HepG2 (cell line): ENCODE measurements around the gene PDHA1. TPM values are rescaled to one million over a fixed set of nuclear protein-coding genes. Genes with fewer than 3 reads are reported as not detected.

Experiments used
- ATAC-seq: fragments of 200-7000 bp; cut with Tn5 transposase; 3 replicates; pipeline ENCODE4 v1.9.1; 2020; ENCODE audit warnings: mild to moderate bottlenecking, moderate library complexity
- BruUV-seq: library from RNA; stranded (reverse); fragments of 400-500 nt; replicated peaks from 2 replicates; lab custom pipeline; 2021; lab: Mats Ljungman, UMichigan
- CTCF ChIA-PET: fragments of 300-600 bp; formaldehyde crosslinking; extraction: SDS; loops from one replicate; lab custom pipeline; 2021; ENCODE audit warnings: low total read pairs, inconsistent platforms, low intra/inter-chr PET ratio; lab: Yijun Ruan, JAX
- POLR2A ChIA-PET: fragments of 350-600 bp; sonication (Branson Sonifier 250); formaldehyde crosslinking; loops from one replicate; lab custom pipeline; 2020; ENCODE audit warnings: antibody characterized with exemption, inconsistent platforms; lab: Yijun Ruan, JAX
- DNase-seq: peaks from one replicate; pipeline ENCODE4 v3.0.0-alpha.2; 2015; ENCODE audit warnings: low spot score
- FAIRE-seq: peaks from 3 replicates; lab custom pipeline; 2011; peaks lifted over from hg19 to GRCh38; lab: Jason Lieb, UNC
- H2AFZ ChIP-seq: one replicate; pipeline ENCODE4 v1.6.1; 2011; ENCODE audit warnings: low read length, inconsistent platforms
- H3K27ac ChIP-seq: fragments of 300-600 bp; 3 replicates; pipeline ENCODE4 v1.8.0; 2011; ENCODE audit warnings: mixed run types, mild to moderate bottlenecking, mixed read lengths, low read length, inconsistent platforms; ENCODE audit not compliant: insufficient read depth; ENCODE audit errors: extremely low read length
- H3K27me3 ChIP-seq, 2 experiments: fragments of 200-600 bp in 1 of 2; 2 replicates in 1 of 2; 3 replicates in 1 of 2; pipeline versions ENCODE4 v1.6.0 to v1.8.0; 2011; ENCODE audit warnings: low read length in 2 of 2, mild to moderate bottlenecking in 2 of 2, moderate library complexity in 2 of 2, inconsistent platforms in 1 of 2; ENCODE audit not compliant: insufficient read depth in 2 of 2, control insufficient read depth in 1 of 2
- H3K36me3 ChIP-seq, 2 experiments: fragments of 200-600 bp in 1 of 2; replicated peaks in 1 of 2; 2 replicates in 1 of 2; 3 replicates in 1 of 2; pipeline versions ENCODE4 v1.5.1 to v1.8.0; 2011; ENCODE audit warnings: low read length in 2 of 2, inconsistent platforms in 1 of 2; ENCODE audit not compliant: insufficient read depth in 2 of 2, control insufficient read depth in 1 of 2
- H3K4me1 ChIP-seq: 2 replicates; pipeline ENCODE4 v1.5.1; 2012; ENCODE audit warnings: low read length, inconsistent platforms; ENCODE audit not compliant: insufficient read depth
- H3K4me2 ChIP-seq: 2 replicates; pipeline ENCODE4 v1.6.0; 2011; ENCODE audit warnings: low read depth, low read length, inconsistent platforms
- H3K4me3 ChIP-seq, 3 experiments: fragments of 200-600 bp in 1 of 3; sonication (generic), shearing (Covaris generic) in 1 of 3; replicated peaks in 1 of 3; 2 replicates each; pipeline ENCODE4 v1.5.1; 2011 to 2016; ENCODE audit warnings: low read length in 3 of 3, inconsistent platforms in 2 of 3, low read depth in 2 of 3, mild to moderate bottlenecking in 2 of 3, control low read depth in 1 of 3, mixed read lengths in 1 of 3; ENCODE audit not compliant: insufficient read depth in 1 of 3
- H3K79me2 ChIP-seq: one replicate; pipeline ENCODE4 v1.6.1; 2011; ENCODE audit warnings: low read length, inconsistent platforms; ENCODE audit not compliant: insufficient read depth
- H3K9ac ChIP-seq: 2 replicates; pipeline ENCODE4 v1.6.0; 2011; ENCODE audit warnings: mild to moderate bottlenecking, low read depth, low read length, inconsistent platforms; ENCODE audit not compliant: insufficient read depth
- H3K9me3 ChIP-seq: 2 replicates; pipeline ENCODE4 v1.5.1; 2012; ENCODE audit warnings: mild to moderate bottlenecking, low read length
- H4K20me1 ChIP-seq: 2 replicates; pipeline ENCODE4 v1.6.0; 2011; ENCODE audit warnings: inconsistent platforms, mild to moderate bottlenecking, low read length, moderate library complexity; ENCODE audit not compliant: insufficient read depth
- ATAD3A ChIP-seq: sonication (generic); formaldehyde crosslinking; IDR thresholded peaks from 2 replicates; pipeline ENCODE4 v1.4.0; 2020; ENCODE audit warnings: missing genetic modification reagents
- BCL6 ChIP-seq: IDR thresholded peaks from 2 replicates; pipeline ENCODE4 v1.6.1; 2016; ENCODE audit warnings: missing genetic modification reagents, missing compliant biosample characterization
- GPN1 ChIP-seq: sonication (generic); formaldehyde crosslinking; IDR thresholded peaks from 2 replicates; pipeline ENCODE4 v1.5.1; 2020; ENCODE audit warnings: missing genetic modification reagents, borderline replicate concordance
- GTF3A ChIP-seq: sonication (generic); formaldehyde crosslinking; conservative IDR thresholded peaks from 2 replicates; pipeline ENCODE4 v1.4.0; 2020; ENCODE audit warnings: mild to moderate bottlenecking, missing genetic modification reagents
- SNRNP70 ChIP-seq: fragments of 200-400 bp; formaldehyde crosslinking; IDR thresholded peaks from 2 replicates; pipeline ENCODE4 v1.6.1; 2017; ENCODE audit warnings: mild to moderate bottlenecking, low read depth, low read length, moderate library complexity
- U2AF1 ChIP-seq: fragments of 200-400 bp; formaldehyde crosslinking; optimal IDR thresholded peaks from 2 replicates; pipeline ENCODE3; 2017; ENCODE audit warnings: mild to moderate bottlenecking, low read depth, low read length
- ZFP62 ChIP-seq: sonication (generic); formaldehyde crosslinking; IDR thresholded peaks from 2 replicates; pipeline ENCODE4 v1.4.0; 2020; ENCODE audit warnings: missing genetic modification reagents
- ZNF292 ChIP-seq: sonication (generic); formaldehyde crosslinking; IDR thresholded peaks from 2 replicates; pipeline ENCODE4 v1.8.1; 2022; ENCODE audit warnings: mild to moderate bottlenecking, low read depth, missing genetic modification reagents, borderline replicate concordance
- WGBS: methylation state at CpG from one replicate; pipeline ENCODE4 v1.1.6; 2017; ENCODE audit warnings: low lambda C conversion rate; 5-methylcytosine and 5-hydroxymethylcytosine counted together
- in situ Hi-C: cut with HindIII; loops from 2 replicates; pipeline ENCODE4 v1.10.0; 2017; ENCODE audit warnings: low pct_unique_long_range_greater_than_20kb; ENCODE audit not compliant: extremely low pct_ligation_motif_present
- intact Hi-C: fragments of 100-400 bp; cut with micrococcal nuclease; formaldehyde crosslinking; loops from one replicate; pipeline ENCODE4 v1.10.0; 2022; ENCODE audit not compliant: unreplicated experiment
- polyA plus RNA-seq, 8 experiments: library from polyadenylated mRNA; depleted of rRNA in 3 of 8; stranded (reverse) in 7 of 8; unstranded in 1 of 8; fragments of >200 nt; fragmentation: Illumina TruSeq in 4 of 8; extraction: Trizol in 4 of 8; gene quantifications; 2 replicates each; pipeline versions ENCODE4 v1.2.1 to v1.2.3, GENCODE V29; 2011 to 2016; ENCODE audit warnings: low read depth in 4 of 8, missing spikeins in 1 of 8, mixed read lengths in 1 of 8; ENCODE audit not compliant: insufficient read depth in 1 of 8
- total RNA-seq, 5 experiments: library from RNA; depleted of rRNA; stranded (reverse); fragments of >200 nt; fragmentation: Illumina TruSeq; extraction: Trizol; gene quantifications; 2 replicates each; pipeline ENCODE4 v1.2.3, GENCODE V29; 2016; ENCODE audit warnings: low read depth in 1 of 5
- TF ChIP-seq, protein P1 (sequence below): sonication (generic); formaldehyde crosslinking; IDR thresholded peaks from 2 replicates; pipeline ENCODE4 v1.4.0; 2020; ENCODE audit warnings: missing genetic modification reagents
- TF ChIP-seq, protein P2 (sequence below): sonication (generic); formaldehyde crosslinking; IDR thresholded peaks from 2 replicates; pipeline ENCODE4 v1.9.0; 2021; ENCODE audit warnings: missing genetic modification reagents, borderline replicate concordance
- TF ChIP-seq, protein P3 (sequence below): sonication (generic); formaldehyde crosslinking; IDR thresholded peaks from 2 replicates; pipeline ENCODE4 v1.8.0; 2022; ENCODE audit warnings: missing genetic modification reagents, low read depth, mild to moderate bottlenecking, borderline replicate concordance
- TF ChIP-seq, protein P4 (sequence below): sonication (generic); formaldehyde crosslinking; IDR thresholded peaks from 2 replicates; pipeline ENCODE4 v1.8.0; 2023; ENCODE audit warnings: mild to moderate bottlenecking, missing genetic modification reagents

Gene PDHA1
- total and polyA plus RNA-seq, 2 of the 13 experiments (the other 11 are each of a cell fraction or from before 2014, with no cell fraction given): 177 to 249 TPM

- ChIA-PET POLR2A (no interaction called here), CTCF (no interaction called here)
- Histone ChIP-seq H4K20me1 (no peaks in the 10 kb centered on the region), H3K27ac (no peak overlapping the region), H3K4me2 (no peak overlapping the region), H3K4me3 (no peak overlapping the region), H3K9me3 (no peaks in the 10 kb centered on the region), H3K36me3 (peaks cover 0 to 3% of the 10 kb centered on the region in 2 experiments; a peak in 1 of 5 replicates), H3K9ac (no peak overlapping the region), H3K27me3 (no peaks in the 10 kb centered on the region), H2AFZ (no peak overlapping the region), H3K79me2 (no peaks in the 10 kb centered on the region), H3K4me1 (no peaks in the 10 kb centered on the region)
- BruUV-seq: no TSS peak
- FAIRE-seq: no peak
- intact Hi-C loops (no loop called here), in situ Hi-C loops (no loop called here)
- no peak for TF ChIP-seq GTF3A
- TF ChIP-seq, protein P1, sequence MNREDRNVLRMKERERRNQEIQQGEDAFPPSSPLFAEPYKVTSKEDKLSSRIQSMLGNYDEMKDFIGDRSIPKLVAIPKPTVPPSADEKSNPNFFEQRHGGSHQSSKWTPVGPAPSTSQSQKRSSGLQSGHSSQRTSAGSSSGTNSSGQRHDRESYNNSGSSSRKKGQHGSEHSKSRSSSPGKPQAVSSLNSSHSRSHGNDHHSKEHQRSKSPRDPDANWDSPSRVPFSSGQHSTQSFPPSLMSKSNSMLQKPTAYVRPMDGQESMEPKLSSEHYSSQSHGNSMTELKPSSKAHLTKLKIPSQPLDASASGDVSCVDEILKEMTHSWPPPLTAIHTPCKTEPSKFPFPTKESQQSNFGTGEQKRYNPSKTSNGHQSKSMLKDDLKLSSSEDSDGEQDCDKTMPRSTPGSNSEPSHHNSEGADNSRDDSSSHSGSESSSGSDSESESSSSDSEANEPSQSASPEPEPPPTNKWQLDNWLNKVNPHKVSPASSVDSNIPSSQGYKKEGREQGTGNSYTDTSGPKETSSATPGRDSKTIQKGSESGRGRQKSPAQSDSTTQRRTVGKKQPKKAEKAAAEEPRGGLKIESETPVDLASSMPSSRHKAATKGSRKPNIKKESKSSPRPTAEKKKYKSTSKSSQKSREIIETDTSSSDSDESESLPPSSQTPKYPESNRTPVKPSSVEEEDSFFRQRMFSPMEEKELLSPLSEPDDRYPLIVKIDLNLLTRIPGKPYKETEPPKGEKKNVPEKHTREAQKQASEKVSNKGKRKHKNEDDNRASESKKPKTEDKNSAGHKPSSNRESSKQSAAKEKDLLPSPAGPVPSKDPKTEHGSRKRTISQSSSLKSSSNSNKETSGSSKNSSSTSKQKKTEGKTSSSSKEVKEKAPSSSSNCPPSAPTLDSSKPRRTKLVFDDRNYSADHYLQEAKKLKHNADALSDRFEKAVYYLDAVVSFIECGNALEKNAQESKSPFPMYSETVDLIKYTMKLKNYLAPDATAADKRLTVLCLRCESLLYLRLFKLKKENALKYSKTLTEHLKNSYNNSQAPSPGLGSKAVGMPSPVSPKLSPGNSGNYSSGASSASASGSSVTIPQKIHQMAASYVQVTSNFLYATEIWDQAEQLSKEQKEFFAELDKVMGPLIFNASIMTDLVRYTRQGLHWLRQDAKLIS (CRISPR knock-in tag): no peak
- no peak for TF ChIP-seq BCL6 (CRISPR knock-in tag)
- TF ChIP-seq, protein P2, sequence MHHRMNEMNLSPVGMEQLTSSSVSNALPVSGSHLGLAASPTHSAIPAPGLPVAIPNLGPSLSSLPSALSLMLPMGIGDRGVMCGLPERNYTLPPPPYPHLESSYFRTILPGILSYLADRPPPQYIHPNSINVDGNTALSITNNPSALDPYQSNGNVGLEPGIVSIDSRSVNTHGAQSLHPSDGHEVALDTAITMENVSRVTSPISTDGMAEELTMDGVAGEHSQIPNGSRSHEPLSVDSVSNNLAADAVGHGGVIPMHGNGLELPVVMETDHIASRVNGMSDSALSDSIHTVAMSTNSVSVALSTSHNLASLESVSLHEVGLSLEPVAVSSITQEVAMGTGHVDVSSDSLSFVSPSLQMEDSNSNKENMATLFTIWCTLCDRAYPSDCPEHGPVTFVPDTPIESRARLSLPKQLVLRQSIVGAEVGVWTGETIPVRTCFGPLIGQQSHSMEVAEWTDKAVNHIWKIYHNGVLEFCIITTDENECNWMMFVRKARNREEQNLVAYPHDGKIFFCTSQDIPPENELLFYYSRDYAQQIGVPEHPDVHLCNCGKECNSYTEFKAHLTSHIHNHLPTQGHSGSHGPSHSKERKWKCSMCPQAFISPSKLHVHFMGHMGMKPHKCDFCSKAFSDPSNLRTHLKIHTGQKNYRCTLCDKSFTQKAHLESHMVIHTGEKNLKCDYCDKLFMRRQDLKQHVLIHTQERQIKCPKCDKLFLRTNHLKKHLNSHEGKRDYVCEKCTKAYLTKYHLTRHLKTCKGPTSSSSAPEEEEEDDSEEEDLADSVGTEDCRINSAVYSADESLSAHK (CRISPR knock-in tag): no peak
- TF ChIP-seq, protein P3, sequence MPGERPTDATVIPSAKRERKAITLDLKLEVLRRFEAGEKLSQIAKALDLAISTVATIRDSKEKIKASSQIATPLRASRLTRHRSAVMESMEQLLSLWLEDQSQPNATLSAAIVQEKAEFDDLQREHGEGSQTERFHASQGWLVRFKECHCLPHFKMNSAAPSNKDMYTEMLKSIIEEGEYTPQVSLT (CRISPR knock-in tag): no peak
- TF ChIP-seq, protein P4, sequence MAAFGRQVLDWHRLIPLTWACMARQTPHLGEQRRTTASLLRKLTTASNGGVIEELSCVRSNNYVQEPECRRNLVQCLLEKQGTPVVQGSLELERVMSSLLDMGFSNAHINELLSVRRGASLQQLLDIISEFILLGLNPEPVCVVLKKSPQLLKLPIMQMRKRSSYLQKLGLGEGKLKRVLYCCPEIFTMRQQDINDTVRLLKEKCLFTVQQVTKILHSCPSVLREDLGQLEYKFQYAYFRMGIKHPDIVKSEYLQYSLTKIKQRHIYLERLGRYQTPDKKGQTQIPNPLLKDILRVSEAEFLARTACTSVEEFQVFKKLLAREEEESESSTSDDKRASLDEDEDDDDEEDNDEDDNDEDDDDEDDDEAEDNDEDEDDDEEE: no peak
- no peak for TF ChIP-seq SNRNP70
- no peak for TF ChIP-seq ATAD3A (CRISPR knock-in tag)
- no peak for TF ChIP-seq ZFP62
- no peak for TF ChIP-seq ZNF292 (CRISPR knock-in tag)
- no peak for TF ChIP-seq U2AF1
- TF ChIP-seq GPN1: no peak
- ATAC-seq: no peak
- DNase-seq: no peak
- 100% methylated on average over 1 of the region's 8 CpGs for WGBS
Measured at GRCh38 chrX:19375546-19375945, 31.8 kb downstream of the PDHA1 start.
